Neutrophil (primary cell): ENCODE results near the gene DLX6.

Source experiments
- H3K27ac ChIP-seq: fragments of 200-600 bp; sonication (generic); 2 replicates; pipeline ENCODE4 v1.5.1; 2016; ENCODE audit warnings: mild to moderate bottlenecking, moderate library complexity
- H3K27me3 ChIP-seq: fragments of 200-600 bp; sonication (generic); 2 replicates; pipeline ENCODE4 v1.6.0; 2016; ENCODE audit warnings: mild to moderate bottlenecking
- H3K36me3 ChIP-seq: fragments of 200-600 bp; sonication (generic); 2 replicates; pipeline ENCODE4 v1.5.1; 2017
- H3K4me1 ChIP-seq, 2 experiments: fragments of 200-600 bp in 1 of 2; sonication (generic) in 1 of 2; 1 replicate in 1 of 2; 2 replicates in 1 of 2; pipeline versions ENCODE4 v1.5.1 to v1.6.1; 2013 to 2016; ENCODE audit warnings: low read depth in 1 of 2, low read length in 1 of 2, mild to moderate bottlenecking in 1 of 2, moderate library complexity in 1 of 2; ENCODE audit not compliant: control insufficient read depth in 1 of 2, insufficient read depth in 1 of 2
- H3K4me3 ChIP-seq, 2 experiments: fragments of 200-600 bp in 1 of 2; sonication (generic) in 1 of 2; 1 replicate in 1 of 2; 2 replicates in 1 of 2; pipeline ENCODE4 v1.5.1; 2013 to 2016; ENCODE audit warnings: low read depth in 1 of 2, low read length in 1 of 2, mild to moderate bottlenecking in 1 of 2, moderate library complexity in 1 of 2
- H3K9me3 ChIP-seq: fragments of 200-600 bp; sonication (generic); 2 replicates; pipeline ENCODE4 v1.5.1; 2016
- CTCF ChIP-seq: fragments of 200-600 bp; sonication (generic); IDR thresholded peaks from 2 replicates; pipeline ENCODE4 v1.5.1; 2016; ENCODE audit warnings: antibody characterized with exemption

Gene DLX6

GRCh38 chr7:96985992-96986391 is 19.4 kb upstream of the DLX6 start:
- peaks cover 72% of the 10 kb centered on the region for H3K27me3 ChIP-seq
- H3K4me1 ChIP-seq, result no peaks in the 10 kb centered on the region
- no peaks in the 10 kb centered on the region for H3K9me3 ChIP-seq
- H3K36me3 ChIP-seq, result no peaks in the 10 kb centered on the region
- no peak for TF ChIP-seq CTCF
- H3K27ac ChIP-seq, result no peak overlapping the region
- H3K4me3 ChIP-seq, result no peak overlapping the region

GRCh38 chr7:96986901-96987300 is 18.5 kb upstream of the DLX6 start:
- no peak overlapping the region for H3K4me3 ChIP-seq
- H3K27ac ChIP-seq, result no peak overlapping the region
- TF ChIP-seq CTCF, result no peak
- H3K36me3 ChIP-seq, result no peaks in the 10 kb centered on the region
- no peaks in the 10 kb centered on the region for H3K4me1 ChIP-seq
- H3K27me3 ChIP-seq, result peaks cover 81% of the 10 kb centered on the region
- no peaks in the 10 kb centered on the region for H3K9me3 ChIP-seq

GRCh38 chr7:96987719-96988118 is 17.6 kb upstream of the DLX6 start:
- Histone ChIP-seq H3K27ac (no peak overlapping the region), H3K4me1 (no peaks in the 10 kb centered on the region), H3K36me3 (no peaks in the 10 kb centered on the region), H3K9me3 (no peaks in the 10 kb centered on the region), H3K27me3 (peaks cover 87% of the 10 kb centered on the region), H3K4me3 (no peak overlapping the region)
- no peak for TF ChIP-seq CTCF

- peaks cover 94% of the 10 kb centered on the region for H3K27me3 ChIP-seq
- no peak overlapping the region for H3K4me3 ChIP-seq
Measured at GRCh38 chr7:96989241-96989858, 16.0 kb upstream of the DLX6 start.

GRCh38 chr7:96989859-96990317 is 15.5 kb upstream of the DLX6 start:
- Histone ChIP-seq H3K9me3 (no peaks in the 10 kb centered on the region), H3K27me3 (peaks cover 100% of the 10 kb centered on the region), H3K4me3 (no peak overlapping the region), H3K27ac (no peak overlapping the region), H3K4me1 (no peaks in the 10 kb centered on the region), H3K36me3 (no peaks in the 10 kb centered on the region)
- TF ChIP-seq CTCF, result no peak

More at GRCh38 chr7:96989241-96989858, 16.0 kb upstream of the DLX6 start:
- H3K9me3 ChIP-seq, result no peaks in the 10 kb centered on the region
- H3K27ac ChIP-seq, result no peak overlapping the region
- H3K4me1 ChIP-seq, result no peaks in the 10 kb centered on the region
- no peaks in the 10 kb centered on the region for H3K36me3 ChIP-seq
- TF ChIP-seq CTCF, result no peak
